Stimulated activated CD8-positive, alpha-beta memory T cell treated with anti-CD3 and anti-CD28 coated beads, Interleukin-15, amount 100 ng/mL, for 1 hour (primary cell): ENCODE results near the gene EGR1.
"Not testable (repeated sequence)": the region's sequence is repeated elsewhere in the genome, so short reads cannot be mapped to it uniquely, and the experiment has no call there.

Experiments
- DNase-seq: peaks from one replicate; pipeline ENCODE4 v3.0.0-alpha.2; 2020; ENCODE audit warnings: low read depth

EGR1 gene

DNA sequence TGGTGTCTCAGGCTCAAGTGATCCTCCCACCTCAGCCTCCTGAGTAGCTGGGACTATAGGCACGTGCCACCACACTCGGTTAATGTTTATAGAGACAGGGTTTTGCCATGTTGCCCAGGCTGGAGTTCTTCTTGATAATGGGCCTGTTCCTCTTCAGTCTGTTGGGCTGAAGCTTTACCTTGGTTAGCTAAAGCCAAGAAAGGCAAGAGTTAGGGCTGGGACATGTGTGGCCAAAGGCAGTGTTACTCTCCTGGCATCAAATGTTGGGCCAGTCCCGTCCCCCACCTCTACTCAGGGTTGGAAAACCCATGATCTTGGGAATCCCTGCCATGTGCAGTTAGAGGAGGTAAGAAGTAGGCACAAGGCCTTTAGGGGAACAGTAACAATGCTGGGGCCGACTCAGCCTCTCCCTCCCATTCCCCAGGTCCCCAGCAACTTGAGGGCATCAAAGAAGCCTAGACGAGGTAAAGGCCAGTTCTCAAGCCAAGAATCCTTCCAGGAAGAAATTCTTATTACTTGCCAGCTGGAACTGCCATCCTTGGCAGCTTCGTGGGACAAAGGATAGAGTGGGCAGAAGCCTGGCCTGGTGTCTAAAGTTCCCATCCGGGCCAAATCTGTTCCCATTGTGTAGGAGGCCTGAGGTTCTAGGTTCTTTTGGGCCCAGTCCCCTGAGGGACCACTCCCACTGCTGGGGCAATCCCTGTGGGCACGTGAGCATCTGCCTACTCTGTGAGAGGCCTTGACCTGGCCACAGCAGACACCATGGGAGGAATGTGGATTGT, 4.5 kb downstream of the EGR1 start:
- DNase-seq: peak; percentile 78

DNA sequence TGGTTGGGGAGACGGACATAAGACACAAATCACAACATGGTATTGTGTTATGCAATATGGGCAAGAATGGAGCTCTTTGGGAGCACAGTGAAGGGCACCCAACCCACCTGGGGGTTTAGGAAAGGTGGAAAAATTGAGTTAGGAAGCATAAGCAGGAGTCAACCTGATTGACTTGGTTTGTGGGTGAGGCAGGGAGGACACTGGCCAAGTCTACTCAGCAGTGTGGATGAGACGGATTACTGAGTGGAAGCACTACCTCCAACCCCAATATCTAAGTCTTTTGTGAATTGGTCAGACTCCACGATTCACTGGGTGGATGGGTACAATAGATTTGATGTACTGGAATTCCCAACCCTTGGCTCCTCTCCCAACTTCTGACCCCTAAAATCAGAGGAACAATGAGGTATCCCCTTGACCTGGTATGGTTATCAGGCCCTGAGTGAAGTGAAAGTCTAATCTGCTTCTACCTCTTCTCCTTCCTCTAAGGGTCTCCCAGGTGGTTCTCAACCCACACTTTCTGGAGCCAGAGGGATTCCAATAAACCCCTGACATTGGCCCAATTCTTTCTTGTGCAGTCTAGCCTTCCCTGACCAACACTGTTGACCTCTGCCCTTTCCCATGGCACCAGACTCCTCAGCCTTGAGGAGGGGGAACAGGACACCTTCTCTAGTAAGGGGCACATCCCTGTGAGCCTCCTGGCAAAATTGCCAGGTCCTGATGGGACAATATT, 5.2 kb downstream of the EGR1 start:
- DNase-seq: no peak

DNA sequence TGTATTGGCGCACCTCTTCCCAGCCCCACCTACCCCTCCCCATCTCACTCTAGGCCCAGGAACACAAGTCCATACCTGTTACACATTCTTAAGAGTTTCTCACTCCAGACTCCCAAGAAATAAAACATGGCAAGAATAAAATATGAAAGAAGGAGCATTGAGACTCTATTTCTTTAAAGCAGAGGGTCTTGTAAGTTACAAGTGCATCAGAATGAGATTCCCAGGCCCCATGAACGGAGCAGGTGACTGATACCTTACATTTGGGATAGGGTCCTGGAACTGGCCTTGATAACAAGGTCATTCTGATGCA, 5.7 kb downstream of the EGR1 start:
- no peak for DNase-seq

DNA sequence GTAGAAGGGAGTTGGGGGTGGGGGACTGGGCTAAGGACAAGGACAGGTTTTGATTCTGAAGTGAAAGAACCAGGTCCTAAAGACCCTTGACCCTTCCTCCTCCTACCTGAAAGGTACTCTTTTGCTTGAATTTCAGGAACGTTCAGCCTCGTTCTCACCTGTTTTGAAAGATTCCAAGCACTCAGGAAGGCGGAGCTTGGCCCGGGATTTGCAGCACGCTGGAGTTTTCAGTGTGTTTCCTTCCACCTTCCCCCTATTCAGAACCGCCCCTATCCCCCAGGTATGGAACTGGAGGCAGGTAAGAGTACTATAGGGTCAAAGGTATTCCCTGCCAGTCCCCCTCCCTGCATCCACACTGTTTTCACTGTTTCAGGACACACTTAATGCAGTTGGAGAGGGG, 7.1 kb downstream of the EGR1 start:
- no peak for DNase-seq

DNA sequence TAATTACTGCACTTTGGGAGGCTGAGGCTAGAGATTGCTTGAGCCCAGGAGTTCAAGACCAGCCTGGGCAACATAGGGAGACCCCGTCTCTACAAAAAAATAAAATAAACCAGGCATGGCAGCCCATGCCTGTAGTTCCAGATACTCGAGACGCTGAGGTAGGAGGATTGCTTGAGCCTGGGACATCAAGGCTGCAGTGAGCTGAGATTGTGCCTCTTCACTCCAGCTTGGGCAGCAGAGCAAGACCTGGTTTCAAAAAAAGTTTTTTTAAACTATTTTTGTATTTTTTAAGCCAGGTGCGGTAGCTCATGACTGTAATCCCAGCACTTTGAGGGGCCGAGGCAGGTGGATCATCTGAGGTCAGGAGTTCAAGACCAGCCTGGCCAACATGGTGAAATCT, 7.9 kb downstream of the EGR1 start:
- not testable (repeated sequence) for DNase-seq

DNA sequence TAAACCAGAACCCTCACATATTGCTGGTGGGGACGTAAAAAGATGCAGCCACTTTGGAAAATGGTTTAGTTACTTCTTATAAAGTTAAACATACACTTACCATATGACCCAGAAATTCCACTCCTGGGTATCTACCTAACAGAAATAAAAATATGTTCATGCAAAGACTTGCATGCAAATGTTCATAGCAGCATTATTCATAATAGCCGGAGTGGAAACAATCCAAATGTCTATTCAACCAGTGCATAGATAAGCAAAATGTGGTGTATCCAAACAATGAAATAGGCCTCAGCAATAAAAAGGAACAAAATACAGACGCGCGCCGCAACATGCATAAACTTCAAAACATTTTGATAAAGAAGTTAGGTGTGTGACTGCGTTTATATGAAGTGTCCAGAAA, 11.6 kb downstream of the EGR1 start:
- no peak for DNase-seq

DNA sequence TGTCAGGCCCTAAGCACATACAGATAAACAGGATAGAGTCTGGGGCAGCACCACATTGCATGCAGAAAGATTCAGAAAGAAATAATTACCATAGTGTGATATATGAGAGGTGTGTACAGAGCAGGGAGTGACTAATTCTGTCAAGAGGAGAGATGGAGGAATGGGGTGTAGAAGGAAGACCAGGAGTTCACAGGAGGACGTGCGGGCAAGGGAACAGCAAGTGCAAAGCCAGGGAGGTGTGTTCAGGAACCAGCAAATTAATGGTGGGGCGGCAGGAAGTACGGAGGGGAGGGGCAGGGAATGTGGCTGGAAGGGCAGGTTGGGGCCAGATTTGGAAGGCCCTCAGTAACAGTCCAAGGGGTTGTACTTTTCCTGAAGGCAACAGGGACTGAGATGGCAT, 17.4 kb downstream of the EGR1 start:
- no peak for DNase-seq

DNA sequence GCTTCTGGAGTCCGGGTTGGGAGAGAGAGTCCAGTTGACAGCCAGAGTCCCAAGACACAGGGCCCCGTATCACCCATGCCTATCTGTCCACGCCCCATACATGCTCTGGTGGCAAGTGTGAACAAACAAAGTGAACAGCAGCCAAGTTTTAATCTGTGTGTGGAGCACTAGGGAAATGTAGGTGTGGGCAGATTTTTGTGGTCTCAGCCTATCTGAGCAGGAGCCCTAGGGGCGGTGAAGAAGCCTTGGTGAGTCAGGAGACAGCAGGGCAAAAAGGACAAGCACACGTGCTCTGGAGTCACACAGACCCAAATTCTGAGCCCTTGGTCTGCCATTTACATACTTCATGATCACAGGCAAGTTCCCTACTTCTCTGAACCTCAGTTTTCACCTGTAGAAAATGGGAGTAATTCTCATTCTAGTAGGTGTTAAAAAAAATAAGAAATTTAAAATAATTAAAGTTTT, 23.2 kb downstream of the EGR1 start:
- DNase-seq: no peak

DNA sequence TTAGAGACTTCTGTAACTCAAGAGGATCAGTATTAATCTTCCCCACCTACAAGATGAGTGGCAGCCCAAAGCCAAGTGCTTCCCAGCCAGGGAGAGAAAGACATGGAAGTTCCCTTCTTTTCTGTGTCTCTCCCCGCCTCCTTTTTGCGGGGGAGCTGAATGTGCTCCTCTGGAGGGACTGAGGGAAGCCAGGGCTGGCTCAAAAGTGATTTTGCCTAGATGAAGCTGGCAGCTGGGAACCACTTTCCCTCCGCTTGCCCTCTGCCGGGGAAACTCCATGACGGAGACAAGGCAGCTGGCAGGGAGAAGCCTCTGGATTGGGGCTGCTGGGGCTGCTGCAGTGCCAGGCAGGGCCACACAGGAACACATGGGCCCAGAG, 24.4 kb downstream of the EGR1 start:
- no peak for DNase-seq

DNA sequence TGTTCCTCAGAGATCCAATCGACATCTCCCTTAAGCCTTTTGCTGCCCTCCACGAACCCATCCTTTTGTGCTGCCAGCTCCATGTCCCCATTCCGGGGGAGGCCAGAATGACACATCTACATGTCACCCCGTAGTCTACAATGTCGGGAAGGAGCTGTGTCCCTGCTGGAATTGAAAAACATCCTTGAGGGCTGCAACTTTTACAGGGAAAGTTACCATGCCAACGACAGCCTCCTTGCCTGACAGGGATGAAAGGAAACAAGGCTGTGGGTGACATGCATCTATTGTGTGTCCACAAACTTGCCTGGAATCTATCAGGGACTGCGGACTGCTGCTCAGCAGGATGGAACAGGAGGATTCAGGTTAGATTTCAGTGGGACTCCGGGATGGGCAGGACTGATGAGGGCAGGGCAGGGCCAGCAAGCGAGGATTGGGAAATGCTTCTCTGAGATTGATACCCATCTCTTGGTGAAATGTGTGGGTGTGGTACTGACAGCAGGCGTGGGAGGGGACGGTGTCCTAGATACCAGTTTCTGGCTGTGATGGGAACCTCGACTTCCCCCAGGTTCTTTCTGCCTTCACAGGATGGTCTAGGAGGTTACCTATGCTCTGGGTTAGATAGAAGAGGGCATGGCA, 25.5 kb downstream of the EGR1 start:
- DNase-seq: no peak

DNA sequence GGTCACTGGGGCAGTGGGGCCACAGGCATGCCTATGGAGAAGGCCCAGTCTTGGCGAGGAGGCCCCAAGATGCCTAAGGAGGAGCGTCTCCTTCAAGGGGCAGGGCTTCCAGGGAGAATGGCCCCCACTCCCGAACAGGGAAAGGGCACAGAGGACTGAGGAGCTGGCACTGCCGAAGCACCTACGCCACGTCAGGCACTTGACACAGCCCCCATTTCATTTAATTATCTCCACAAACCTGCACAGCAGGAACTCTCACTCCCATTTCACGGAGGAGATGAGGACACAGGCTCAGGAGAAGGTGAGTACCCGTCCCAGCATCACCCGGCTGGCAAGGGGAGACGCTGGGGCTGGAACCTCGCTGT, 26.0 kb downstream of the EGR1 start:
- DNase-seq: no peak

DNA sequence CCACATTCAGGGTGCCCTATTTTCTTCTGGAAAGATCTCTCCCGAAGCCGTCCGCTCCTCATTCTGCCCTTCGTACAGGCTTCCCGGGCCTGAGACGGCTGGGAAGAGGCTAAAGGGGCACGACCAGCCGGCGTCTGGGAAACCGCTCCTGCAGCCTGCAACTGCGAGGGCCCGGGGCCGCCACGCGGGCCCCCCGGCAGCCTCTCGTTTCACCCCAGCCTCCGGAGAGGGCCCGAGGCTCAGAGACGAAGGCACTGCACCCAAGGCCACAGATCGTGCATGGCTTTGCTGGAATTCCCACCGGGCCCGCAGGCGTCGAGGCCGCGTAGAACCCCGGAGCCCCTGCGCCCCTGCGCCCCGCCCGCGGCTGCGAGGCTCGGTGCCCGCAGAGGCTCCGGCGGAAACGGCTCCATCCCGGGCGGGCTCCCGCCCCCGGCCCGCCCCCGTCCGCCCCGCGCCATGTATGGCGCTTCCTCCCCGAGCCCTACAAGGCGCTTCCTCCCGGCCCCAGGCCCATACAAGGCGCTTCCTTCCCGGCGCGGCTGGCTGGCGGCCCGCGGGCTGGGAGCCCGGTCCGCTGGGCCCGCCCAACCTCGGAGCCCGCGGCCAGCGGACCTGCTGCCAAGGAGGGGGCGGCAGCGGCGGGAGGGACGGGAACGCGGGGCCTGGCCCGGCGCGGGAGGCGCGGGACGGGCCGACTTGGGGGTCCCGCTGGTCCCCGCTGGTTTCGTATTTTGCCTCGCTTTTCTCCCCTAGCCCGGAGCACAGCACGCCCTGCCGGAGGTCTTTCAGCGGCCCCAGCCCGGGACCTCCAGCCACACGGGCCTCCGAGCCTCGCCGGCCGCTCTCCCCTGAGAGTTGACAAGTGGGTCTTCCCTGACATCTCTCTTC, 26.6 kb downstream of the EGR1 start:
- peak; percentile 63 for DNase-seq

DNA sequence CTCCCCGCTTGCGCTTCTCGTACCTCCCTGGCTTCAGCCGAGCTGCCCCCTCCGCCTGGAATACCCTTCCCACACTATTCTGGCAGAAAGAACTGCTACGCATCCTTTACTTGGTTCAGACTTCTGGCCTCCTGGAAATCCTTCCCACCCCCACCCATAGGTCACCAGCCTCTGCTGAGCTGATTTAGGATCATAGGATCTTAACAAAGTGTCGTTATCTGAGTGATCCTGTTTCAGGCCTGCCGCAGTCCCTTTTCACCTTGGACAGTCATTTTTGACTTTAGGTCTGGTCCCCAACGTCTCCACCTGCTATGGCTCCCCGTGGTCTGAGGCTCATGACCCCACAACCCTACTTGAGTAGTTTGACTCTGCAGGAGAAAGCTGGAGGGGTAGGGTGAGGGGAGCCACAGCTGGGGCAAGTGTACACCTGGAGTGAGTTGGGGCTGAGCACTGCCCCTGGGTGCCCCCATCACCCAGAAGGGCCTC, 27.3 kb downstream of the EGR1 start:
- DNase-seq: no peak

DNA sequence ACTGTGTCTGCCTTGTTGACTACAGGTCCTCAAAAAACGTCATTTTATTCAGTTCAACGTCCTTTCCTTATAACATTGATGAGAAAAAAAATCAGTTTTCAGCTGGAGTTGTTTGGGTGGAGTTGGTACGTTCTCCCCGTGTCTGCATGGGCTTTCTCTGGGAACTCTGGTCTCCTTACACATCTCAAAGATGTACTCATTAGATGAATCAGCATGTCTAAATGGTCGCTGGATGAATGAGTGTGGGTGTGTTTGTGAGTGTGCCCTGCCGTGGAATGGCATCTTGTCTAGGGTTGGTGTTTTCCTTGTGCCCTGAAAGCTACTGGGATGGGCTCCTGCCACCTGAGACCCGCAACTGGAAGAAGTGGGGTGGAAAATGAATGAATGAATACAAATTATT, 30.1 kb downstream of the EGR1 start:
- DNase-seq: no peak

DNA sequence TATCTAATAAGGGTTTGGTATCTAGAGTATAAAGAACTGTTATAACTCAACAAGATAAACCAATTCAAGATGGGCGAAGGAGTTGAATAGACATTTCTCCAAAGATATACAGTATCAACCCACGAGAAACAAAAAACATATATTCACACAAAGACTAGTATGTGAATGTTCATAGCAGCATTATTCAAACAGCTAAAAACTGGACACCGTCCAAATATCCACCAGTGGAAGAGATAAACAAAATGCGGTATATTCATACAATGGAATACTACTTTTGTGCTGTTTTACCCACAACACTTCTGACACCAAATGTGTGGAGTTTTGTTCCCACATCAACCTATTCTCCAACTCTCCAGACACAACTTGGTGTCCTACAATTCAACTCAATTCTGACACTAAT, 33.1 kb downstream of the EGR1 start:
- DNase-seq: no peak

DNA sequence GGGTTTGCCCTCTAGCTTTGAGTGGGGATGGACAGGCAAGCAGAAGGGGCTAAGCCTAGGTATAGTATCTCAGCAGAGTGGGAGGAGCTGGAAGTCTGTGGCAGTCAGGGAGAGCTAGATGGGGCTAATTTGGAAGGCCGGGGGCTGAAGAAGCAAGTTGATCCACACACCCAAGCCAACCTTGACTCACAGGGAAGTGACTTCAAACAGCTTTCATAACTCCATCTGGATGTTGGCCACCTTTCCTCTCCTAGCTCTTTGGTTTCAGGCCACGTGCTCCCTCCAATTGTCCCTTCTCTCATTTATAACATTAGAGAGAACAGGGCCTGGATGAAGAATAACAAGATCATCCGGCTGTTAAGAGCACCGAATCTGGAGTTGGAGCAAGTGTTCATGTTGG, 36.8 kb downstream of the EGR1 start:
- no peak for DNase-seq

DNA sequence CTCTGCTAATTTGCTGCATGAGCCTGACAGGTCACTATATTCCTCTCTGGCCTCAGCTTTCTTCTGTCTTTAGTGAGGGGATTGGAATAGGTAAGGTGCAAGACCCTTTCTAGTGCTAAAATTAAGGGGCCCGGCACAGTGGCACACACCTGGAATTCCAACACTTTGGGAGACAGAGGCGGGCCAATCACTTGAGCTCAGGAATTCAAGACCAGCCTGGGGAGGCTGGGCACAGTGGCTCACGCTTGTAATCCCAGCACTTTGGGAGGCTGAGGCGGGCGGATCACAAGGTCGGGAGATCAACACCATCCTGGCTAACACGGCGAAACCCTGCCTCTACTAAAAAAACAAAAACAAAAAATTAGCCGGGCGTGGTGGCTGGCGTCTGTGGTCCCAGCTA, 37.2 kb downstream of the EGR1 start:
- no peak for DNase-seq

DNA sequence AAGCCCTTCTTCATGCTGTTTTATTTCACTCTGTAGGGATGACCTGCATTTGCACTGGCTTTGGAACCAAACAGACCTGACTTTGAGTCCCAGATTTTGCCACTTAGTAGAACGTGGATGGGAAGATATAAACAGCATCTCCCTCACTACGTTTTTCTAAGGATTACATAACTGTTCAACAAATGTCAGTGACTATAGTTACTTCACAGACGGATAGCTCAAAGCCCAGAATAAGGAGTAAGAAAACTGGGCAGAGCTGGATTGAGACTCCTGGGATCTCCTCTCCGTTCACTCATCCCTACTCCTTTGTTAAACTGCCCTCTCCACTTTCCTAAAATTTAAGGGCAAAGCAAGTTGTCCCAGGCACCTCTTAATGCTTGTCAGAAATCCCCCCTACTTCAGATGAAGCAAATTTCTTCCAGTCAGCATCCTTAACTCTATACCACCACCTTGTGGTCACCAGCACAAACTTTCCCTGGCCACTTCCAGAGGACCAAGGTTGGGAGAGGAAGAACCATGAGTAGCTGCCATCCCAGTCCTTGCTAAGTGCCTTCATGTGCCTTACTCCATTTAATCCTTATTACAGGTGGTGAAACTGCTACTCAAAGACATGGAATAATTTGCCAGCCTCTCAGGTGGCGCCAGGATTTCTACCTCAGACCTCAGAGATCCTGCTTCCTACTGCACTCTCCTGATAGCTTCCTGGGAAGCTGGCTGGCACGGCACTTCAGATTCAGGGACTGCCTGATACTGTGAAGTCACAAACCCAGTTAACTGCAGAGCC, 38.4 kb downstream of the EGR1 start:
- no peak for DNase-seq

DNA sequence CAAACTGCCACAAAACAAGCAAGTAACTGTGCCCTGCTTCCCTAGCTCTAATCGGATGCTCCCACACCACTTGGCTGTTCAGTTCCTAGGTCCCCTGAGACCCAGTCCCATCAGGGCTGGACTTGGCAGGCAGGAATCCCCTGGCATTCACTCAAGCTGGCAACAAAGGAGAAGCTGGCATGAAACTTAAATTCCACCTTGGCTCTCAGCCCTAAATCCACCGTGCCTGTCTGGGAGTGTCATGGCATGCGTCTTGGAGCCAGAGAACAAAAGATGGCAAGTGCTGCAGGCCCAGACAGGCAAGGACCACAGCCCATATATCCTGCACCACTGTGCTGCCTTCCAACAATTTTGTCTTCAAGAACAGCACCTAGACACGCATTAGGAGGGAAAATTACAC, 39.5 kb downstream of the EGR1 start:
- DNase-seq: no peak

DNA sequence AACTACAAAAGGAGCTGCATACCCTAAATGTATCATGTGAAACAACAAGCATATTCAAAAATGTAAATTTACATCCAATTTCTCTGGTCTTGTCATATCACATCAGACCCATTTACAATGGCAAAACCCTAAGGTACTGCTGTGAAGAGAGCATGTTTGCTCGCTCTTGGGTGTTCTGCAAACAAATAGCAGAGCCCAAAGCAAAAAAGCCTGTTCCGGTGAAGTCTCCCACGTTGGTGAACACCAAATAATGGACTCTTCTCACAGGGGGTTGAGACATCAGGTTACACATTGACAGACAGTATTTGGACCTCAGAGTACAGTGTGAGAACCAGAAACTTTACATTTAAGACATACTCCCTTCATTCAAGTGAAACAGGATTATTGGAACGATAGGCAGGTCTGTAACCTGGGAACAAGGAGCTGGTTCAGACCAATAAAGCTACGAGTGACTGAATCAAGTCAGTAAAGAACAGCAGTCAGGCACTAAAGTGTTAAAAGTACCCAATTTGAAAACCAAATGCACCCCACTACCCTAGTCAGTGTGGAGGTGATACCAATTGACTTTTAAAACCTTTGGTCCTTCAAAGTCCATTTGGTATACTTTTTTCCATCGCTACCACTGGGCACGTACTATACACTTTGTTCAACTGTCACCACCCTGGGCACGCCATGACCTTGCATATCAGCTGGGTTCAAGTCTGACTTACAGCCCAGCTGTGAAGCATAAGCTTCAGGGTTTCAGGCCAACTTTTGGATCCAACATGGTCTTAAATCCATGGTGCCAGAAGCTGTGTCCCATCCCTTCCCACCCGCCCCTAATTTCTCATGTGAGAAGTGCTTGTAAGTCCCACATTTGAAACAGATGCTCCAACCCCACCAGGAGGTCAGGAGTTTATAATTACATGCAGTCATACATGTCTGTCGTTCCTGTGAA, 41.4 kb downstream of the EGR1 start:
- no peak for DNase-seq
